H1 (cell line): ENCODE results near the gene UBD. TPM values are rescaled to one million over a fixed set of nuclear protein-coding genes. Genes with fewer than 3 reads are reported as not detected.

Source experiments
- SIX5 ChIP-seq: IDR thresholded peaks from 2 replicates; pipeline ENCODE4 v1.6.1; 2011; ENCODE audit warnings: mild to moderate bottlenecking, low read depth, low read length
- TAF1 ChIP-seq: IDR thresholded peaks from 2 replicates; pipeline ENCODE4 v1.6.1; 2011; ENCODE audit warnings: mild to moderate bottlenecking, low read depth, low read length
- polyA plus RNA-seq, 7 experiments: library from polyadenylated mRNA; depleted of rRNA in 3 of 7; stranded (reverse) in 5 of 7; unstranded in 2 of 7; fragments of >200 nt in 5 of 7; fragments of 200-250 nt in 2 of 7; gene quantifications; 1 replicate in 5 of 7; 2 replicates in 1 of 7; 4 replicates in 1 of 7; pipeline versions ENCODE4 v1.2.1 to v1.2.3, GENCODE V29; 2011 to 2013; ENCODE audit warnings: missing spikeins in 2 of 7, mixed read lengths in 2 of 7
- total RNA-seq: library from RNA; stranded (reverse); fragmentation: NEBNext Ultra II Directional; extraction: Animal tissue kit (Norgen Biotek cat#: 25700); gene quantifications from 2 replicates; pipeline ENCODE4 v1.2.1, GENCODE V29; 2021
- TF ChIP-seq, protein P1 (sequence below), 3 experiments: IDR thresholded peaks; 1 replicate in 2 of 3; 2 replicates in 1 of 3; pipeline versions ENCODE4 v1.5.1 to v1.6.1; 2011; ENCODE audit warnings: low read length in 3 of 3, mild to moderate bottlenecking in 3 of 3, inconsistent platforms in 2 of 3, low read depth in 1 of 3, moderate library complexity in 1 of 3; ENCODE audit not compliant: insufficient read depth in 1 of 3; ENCODE audit errors: control extremely low read depth in 1 of 3

UBD gene
- total and polyA plus RNA-seq, 2 of the 8 experiments (the other 6 are each of a cell fraction or from before 2014, with no cell fraction given), result 0.23 TPM; not detected in 1

DNA sequence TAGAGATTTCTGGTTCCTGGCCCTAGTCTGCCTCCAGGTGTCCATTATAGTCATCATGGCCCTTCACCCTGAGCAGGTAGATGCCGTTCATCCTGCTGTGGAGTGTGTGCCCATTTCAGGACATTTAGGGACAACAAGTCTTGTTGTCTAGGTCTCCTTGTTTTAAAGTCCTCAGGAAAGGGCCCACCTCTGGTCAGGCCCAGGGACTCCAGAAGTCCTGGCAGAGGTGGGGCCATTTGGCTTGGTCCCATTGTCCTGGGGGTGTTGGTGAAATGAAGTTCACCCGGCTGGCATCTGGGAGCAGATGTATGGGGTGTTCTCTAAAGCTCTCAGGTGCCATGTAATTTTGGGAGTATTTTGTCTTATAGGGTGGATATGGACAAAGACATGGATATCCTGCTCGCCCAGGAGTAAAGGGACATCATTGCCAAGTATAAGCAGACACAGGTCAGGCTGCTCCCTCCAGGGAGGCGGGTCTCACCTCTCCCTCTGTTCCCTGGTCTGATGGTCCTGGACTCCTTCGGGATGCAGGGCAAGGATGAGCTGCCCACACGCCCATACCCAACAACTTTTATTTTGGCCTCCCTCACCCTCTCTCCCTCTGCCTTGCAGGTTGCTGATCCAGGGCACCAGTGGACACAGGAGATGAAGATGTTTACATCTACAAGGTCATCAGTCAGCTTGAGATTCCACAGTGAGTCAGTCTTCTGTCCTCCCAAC lies 40.1 kb downstream of the UBD start (continued):
- TF ChIP-seq, protein P1, sequence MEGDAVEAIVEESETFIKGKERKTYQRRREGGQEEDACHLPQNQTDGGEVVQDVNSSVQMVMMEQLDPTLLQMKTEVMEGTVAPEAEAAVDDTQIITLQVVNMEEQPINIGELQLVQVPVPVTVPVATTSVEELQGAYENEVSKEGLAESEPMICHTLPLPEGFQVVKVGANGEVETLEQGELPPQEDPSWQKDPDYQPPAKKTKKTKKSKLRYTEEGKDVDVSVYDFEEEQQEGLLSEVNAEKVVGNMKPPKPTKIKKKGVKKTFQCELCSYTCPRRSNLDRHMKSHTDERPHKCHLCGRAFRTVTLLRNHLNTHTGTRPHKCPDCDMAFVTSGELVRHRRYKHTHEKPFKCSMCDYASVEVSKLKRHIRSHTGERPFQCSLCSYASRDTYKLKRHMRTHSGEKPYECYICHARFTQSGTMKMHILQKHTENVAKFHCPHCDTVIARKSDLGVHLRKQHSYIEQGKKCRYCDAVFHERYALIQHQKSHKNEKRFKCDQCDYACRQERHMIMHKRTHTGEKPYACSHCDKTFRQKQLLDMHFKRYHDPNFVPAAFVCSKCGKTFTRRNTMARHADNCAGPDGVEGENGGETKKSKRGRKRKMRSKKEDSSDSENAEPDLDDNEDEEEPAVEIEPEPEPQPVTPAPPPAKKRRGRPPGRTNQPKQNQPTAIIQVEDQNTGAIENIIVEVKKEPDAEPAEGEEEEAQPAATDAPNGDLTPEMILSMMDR (IDR thresholded peaks at IDR 0.05; ENCODE audit: control extremely low read depth in 1 of 3, insufficient read depth in 1 of 3, low read depth in 1 of 3, low read length in 3 of 3), result no peak
- TF ChIP-seq SIX5 (no peak), TAF1 (no peak)
